MCF 10A (cell line): ENCODE measurements around the gene AHNAK2. TPM values are rescaled to one million over a fixed set of nuclear protein-coding genes. Genes with fewer than 3 reads are reported as not detected.

ENCODE experiments used
- BruUV-seq: library from RNA; stranded (reverse); fragments of 400-500 nt; replicated peaks from 2 replicates; lab custom pipeline; 2021; lab: Mats Ljungman, UMichigan
- CTCF ChIA-PET: fragments of 300-600 bp; sonication (Branson Sonifier 250); formaldehyde crosslinking; extraction: SDS; loops from one replicate; lab custom pipeline; 2021; ENCODE audit warnings: antibody characterized with exemption, inconsistent platforms; lab: Yijun Ruan, JAX
- POLR2A ChIA-PET: fragments of 300-600, 350-650 bp; sonication (Branson Sonifier 250); formaldehyde crosslinking; extraction: SDS; loops from one replicate; lab custom pipeline; 2020; ENCODE audit warnings: antibody characterized with exemption, inconsistent platforms; lab: Yijun Ruan, JAX
- DNase-seq: peaks from one replicate; pipeline ENCODE4 v3.0.0-alpha.2; 2018; ENCODE audit not compliant: unreplicated experiment
- H3K27ac Mint-ChIP-seq: one replicate; pipeline ENCODE4 v1.8.0; 2022; ENCODE audit warnings: mild to moderate bottlenecking, low read depth, mixed read lengths; ENCODE audit not compliant: unreplicated experiment
- H3K27me3 Mint-ChIP-seq: one replicate; pipeline ENCODE4 v1.8.0; 2022; ENCODE audit warnings: mixed read lengths; ENCODE audit not compliant: insufficient read depth, unreplicated experiment
- H3K36me3 Mint-ChIP-seq: one replicate; pipeline ENCODE4 v1.8.0; 2022; ENCODE audit warnings: mild to moderate bottlenecking, moderate library complexity, mixed read lengths; ENCODE audit not compliant: insufficient read depth, unreplicated experiment
- H3K4me1 Mint-ChIP-seq: one replicate; pipeline ENCODE4 v1.8.0; 2022; ENCODE audit warnings: mixed read lengths; ENCODE audit not compliant: insufficient read depth, unreplicated experiment
- H3K4me3 Mint-ChIP-seq: one replicate; pipeline ENCODE4 v1.8.0; 2022; ENCODE audit warnings: mild to moderate bottlenecking, moderate library complexity, mixed read lengths; ENCODE audit not compliant: unreplicated experiment
- H3K9me3 Mint-ChIP-seq: one replicate; pipeline ENCODE4 v1.8.0; 2022; ENCODE audit warnings: mixed read lengths; ENCODE audit not compliant: unreplicated experiment
- intact Hi-C: fragments of 100-400 bp; cut with micrococcal nuclease; formaldehyde crosslinking; loops from 2 replicates; pipeline ENCODE4 v1.14.1; 2022
- total RNA-seq: library from RNA; stranded (reverse); gene quantifications from 2 replicates; pipeline ENCODE4 v1.2.3, GENCODE V29; 2022
- TF ChIP-seq, protein P1 (sequence below): fragments of 200-600 bp; IDR thresholded peaks from one replicate; pipeline ENCODE4 v1.8.0; 2022; ENCODE audit warnings: antibody characterized with exemption, mild to moderate bottlenecking; ENCODE audit not compliant: unreplicated experiment

Gene AHNAK2
- total RNA-seq, 1 experiment from 2014 or later: 218 TPM

DNA sequence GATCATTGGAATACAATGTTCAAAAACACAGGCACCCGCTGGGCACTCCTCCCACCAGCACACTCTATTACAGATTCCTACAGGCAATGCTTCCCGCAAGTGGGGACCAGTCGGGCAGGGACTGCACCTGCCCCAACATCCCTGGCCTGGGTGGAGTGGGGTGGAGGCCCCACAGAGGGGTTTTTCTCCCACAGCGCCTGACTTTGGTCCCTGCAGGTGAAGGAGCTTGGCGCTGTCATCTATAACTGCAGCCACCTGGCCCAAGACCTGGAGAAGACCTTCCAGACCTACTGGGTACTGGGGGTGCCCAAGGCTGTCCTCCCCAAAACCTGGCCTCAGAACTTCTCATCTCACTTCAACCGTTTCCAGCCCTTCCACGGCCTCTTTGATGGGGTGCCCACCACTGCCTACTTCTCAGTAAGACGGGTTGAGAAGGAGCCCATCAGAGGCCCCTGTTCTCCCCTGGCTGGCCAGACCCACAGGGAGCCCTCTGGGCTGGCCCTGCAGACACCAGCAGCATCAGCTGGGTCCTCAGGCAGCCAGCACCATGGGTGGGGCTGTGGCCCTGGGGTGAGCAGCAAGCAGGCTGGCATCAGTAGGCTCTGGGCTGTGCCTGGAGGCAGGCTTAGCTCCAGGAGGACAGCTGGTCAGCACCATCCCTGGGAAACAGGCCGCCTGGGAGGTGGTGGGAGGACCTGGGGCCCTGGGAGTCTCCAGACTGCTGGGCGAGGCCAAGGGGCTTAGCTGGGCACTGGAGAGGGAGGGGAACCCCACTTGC, 47.5 kb downstream of the AHNAK2 start:
- no TSS peak for BruUV-seq
- H3K27me3 Mint-ChIP-seq: no peaks in the 10 kb centered on the region
- CTCF ChIA-PET: interaction anchor here (0.6 kb wide), 1 partner anchor 367 kb away, joined by 3 read pairs; no protein-coding TSS in a partner anchor
- intact Hi-C loops: no loop called here
- TF ChIP-seq, protein P1, sequence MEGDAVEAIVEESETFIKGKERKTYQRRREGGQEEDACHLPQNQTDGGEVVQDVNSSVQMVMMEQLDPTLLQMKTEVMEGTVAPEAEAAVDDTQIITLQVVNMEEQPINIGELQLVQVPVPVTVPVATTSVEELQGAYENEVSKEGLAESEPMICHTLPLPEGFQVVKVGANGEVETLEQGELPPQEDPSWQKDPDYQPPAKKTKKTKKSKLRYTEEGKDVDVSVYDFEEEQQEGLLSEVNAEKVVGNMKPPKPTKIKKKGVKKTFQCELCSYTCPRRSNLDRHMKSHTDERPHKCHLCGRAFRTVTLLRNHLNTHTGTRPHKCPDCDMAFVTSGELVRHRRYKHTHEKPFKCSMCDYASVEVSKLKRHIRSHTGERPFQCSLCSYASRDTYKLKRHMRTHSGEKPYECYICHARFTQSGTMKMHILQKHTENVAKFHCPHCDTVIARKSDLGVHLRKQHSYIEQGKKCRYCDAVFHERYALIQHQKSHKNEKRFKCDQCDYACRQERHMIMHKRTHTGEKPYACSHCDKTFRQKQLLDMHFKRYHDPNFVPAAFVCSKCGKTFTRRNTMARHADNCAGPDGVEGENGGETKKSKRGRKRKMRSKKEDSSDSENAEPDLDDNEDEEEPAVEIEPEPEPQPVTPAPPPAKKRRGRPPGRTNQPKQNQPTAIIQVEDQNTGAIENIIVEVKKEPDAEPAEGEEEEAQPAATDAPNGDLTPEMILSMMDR: no peak
- H3K9me3 Mint-ChIP-seq: no peaks in the 10 kb centered on the region
- peaks cover 7% of the 10 kb centered on the region for H3K36me3 Mint-ChIP-seq
- peaks cover 10% of the 10 kb centered on the region for H3K4me1 Mint-ChIP-seq
- POLR2A ChIA-PET: no interaction called here
- no peak overlapping the region for H3K27ac Mint-ChIP-seq
- no peak overlapping the region for H3K4me3 Mint-ChIP-seq
- no peak for DNase-seq

DNA sequence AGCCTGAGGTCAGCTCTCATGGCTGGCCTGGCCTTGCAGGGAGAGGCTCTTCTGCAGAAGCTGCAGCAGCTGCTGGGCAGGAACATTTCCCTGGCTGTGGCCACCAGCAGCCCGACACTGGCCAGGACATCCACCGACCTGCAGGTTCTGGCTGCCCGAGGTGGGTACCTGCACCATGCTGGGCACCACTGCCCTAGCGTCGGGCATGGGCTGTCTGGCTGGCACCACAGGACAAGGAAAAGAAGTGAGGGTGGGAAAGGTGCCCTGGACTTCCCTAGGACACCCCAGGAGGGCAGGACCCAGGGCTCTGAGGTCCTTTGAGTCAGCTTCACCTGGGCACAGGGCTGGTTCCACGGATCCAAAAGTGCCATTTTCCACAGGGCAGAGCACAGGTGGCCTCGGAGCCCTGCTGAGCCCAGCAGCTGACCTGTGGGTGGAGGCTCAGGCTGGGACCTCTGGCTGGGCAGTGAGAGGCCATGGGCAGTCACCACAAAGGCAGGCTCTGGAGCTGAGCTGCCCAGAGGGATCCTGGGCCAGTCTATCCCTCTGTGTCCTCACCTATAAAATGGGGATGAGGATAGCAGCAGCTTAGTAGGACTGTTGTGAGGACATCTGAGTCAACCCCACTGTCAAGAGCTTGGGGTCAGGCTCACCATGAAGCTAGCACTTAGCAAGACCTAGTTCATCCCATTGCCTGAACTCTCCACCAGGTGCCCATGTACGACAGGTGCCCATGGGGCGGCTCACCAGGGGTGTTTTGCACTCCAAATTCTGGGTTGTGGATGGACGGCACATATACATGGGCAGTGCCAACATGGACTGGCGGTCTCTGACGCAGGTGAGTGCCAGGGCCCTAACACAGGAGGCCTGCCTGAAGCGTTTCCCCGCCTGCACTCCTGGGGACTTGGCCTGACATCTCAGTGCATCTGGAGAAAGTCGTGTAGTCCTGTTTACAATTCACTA, 48.6 kb downstream of the AHNAK2 start:
- POLR2A ChIA-PET: no interaction called here
- Mint-ChIP-seq H3K27me3 (no peaks in the 10 kb centered on the region), H3K4me1 (peaks cover 3% of the 10 kb centered on the region), H3K9me3 (no peaks in the 10 kb centered on the region), H3K4me3 (no peak overlapping the region), H3K27ac (no peak overlapping the region), H3K36me3 (no peaks in the 10 kb centered on the region)
- no TSS peak for BruUV-seq
- DNase-seq: no peak
- TF ChIP-seq, protein P1: no peak
- intact Hi-C loops: no loop called here
- CTCF ChIA-PET: no interaction called here

DNA sequence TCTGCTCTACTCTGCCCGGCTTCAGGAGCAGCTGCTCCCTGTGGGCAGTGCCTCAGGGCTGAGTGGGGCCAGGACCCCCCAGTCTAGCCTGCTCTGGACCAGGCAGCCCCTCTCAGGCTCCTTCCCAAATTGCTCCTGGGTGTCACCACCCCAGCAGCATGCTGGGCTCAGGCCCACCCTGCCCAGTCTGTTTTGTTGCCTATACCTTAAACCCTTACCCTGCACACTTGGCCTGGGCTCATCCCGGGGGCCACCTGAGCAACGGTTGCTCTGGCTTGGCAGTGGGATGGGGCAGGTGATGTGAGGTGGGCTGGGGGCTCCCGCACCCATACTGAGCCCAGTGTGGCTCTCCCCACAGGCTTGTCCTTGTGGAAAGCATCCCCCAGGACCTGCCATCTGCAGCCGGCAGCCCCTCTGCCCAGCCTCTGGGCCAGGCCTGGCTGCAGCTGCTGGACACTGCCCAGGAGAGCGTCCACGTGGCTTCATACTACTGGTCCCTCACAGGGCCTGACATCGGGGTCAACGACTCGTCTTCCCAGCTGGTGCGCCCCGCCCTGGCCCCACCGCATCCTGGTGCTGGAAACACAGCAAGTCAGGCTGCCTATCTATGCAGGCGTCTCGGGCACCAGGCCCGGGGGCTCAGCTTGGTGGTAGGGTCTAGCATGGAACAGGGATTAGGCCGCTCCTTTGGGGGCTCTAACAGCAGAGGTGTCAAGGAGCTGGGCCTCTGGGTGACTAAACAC, 49.6 kb downstream of the AHNAK2 start:
- Mint-ChIP-seq H3K27me3 (no peaks in the 10 kb centered on the region), H3K36me3 (no peaks in the 10 kb centered on the region), H3K4me3 (no peak overlapping the region), H3K9me3 (no peaks in the 10 kb centered on the region), H3K27ac (no peak overlapping the region), H3K4me1 (no peaks in the 10 kb centered on the region)
- intact Hi-C loops: no loop called here
- ChIA-PET CTCF (interaction anchor here (0.9 kb wide), 1 partner anchor 159 kb away, joined by 3 read pairs; no protein-coding TSS in a partner anchor), POLR2A (no interaction called here)
- BruUV-seq: no TSS peak
- DNase-seq: no peak
- TF ChIP-seq, protein P1: no peak
